NAMALWA (cell line): ENCODE measurements around the gene SLC26A11.
"Not testable (repeated sequence)": the region's sequence is repeated elsewhere in the genome, so short reads cannot be mapped to it uniquely, and the experiment has no call there.

Experiments used
- DNase-seq: peaks from one replicate; pipeline ENCODE4 v3.0.0-alpha.2; 2015; ENCODE audit warnings: low spot score

SLC26A11 gene

GRCh38 chr17:80219013-80219762 lies 1.0 kb upstream of the SLC26A11 start:
- peak; percentile 96 for DNase-seq

GRCh38 chr17:80219763-80220053 lies 519 bp upstream of the SLC26A11 start:
- DNase-seq, result no peak

- DNase-seq, result no peak
These were observed 549 bp downstream of the SLC26A11 start for GRCh38 chr17:80220736-80221215.

- no peak for DNase-seq
These were observed 1.3 kb downstream of the SLC26A11 start for GRCh38 chr17:80221351-80222105.

GRCh38 chr17:80222376-80223141 lies 2.3 kb downstream of the SLC26A11 start:
- no peak for DNase-seq

GRCh38 chr17:80223142-80223815 lies 3.1 kb downstream of the SLC26A11 start:
- no peak for DNase-seq

- no peak for DNase-seq
These were observed 3.7 kb downstream of the SLC26A11 start for GRCh38 chr17:80223838-80224497.

GRCh38 chr17:80224683-80225082 lies 4.5 kb downstream of the SLC26A11 start:
- no peak for DNase-seq

GRCh38 chr17:80225230-80225629 lies 5.0 kb downstream of the SLC26A11 start:
- no peak for DNase-seq

- DNase-seq, result no peak
These were observed 6.9 kb downstream of the SLC26A11 start for GRCh38 chr17:80227156-80227555.

GRCh38 chr17:80227666-80228065 lies 7.4 kb downstream of the SLC26A11 start:
- no peak for DNase-seq

GRCh38 chr17:80228477-80228876 lies 8.2 kb downstream of the SLC26A11 start:
- DNase-seq, result no peak

- DNase-seq, result no peak
These were observed 8.8 kb downstream of the SLC26A11 start for GRCh38 chr17:80229011-80229410.

- no peak for DNase-seq
These were observed 12.2 kb downstream of the SLC26A11 start for GRCh38 chr17:80232438-80232837.

GRCh38 chr17:80233202-80233601 lies 13.0 kb downstream of the SLC26A11 start:
- DNase-seq, result no peak

- DNase-seq, result no peak
These were observed 16.7 kb downstream of the SLC26A11 start for GRCh38 chr17:80236911-80237310.

- no peak for DNase-seq
These were observed 17.2 kb downstream of the SLC26A11 start for GRCh38 chr17:80237386-80237785.

GRCh38 chr17:80242505-80242904 lies 22.3 kb downstream of the SLC26A11 start:
- no peak for DNase-seq

- DNase-seq, result no peak
These were observed 23.6 kb downstream of the SLC26A11 start for GRCh38 chr17:80243526-80244433.

GRCh38 chr17:80244448-80244847 lies 24.2 kb downstream of the SLC26A11 start:
- DNase-seq, result not testable (repeated sequence)
